Upper lobe of right lung (tissue), 1 donor: ENCODE results near the gene PTPRK. TPM values are rescaled to one million over a fixed set of nuclear protein-coding genes. Genes with fewer than 3 reads are reported as not detected.

Experiments used
- ATAC-seq: fragments of 200-7000 bp; cut with Tn5 transposase; one replicate; pipeline ENCODE4 v1.9.1; 2020; ENCODE audit warnings: mild to moderate bottlenecking, moderate library complexity
- DNase-seq: peaks from one replicate; pipeline ENCODE4 v3.0.0-alpha.2; 2020
- H3K27ac ChIP-seq: fragments of 200-600 bp; one replicate; pipeline ENCODE4 v1.8.0; 2022
- H3K27me3 ChIP-seq: fragments of 200-600 bp; one replicate; pipeline ENCODE4 v1.8.0; 2022; ENCODE audit warnings: mild to moderate bottlenecking
- H3K36me3 ChIP-seq: fragments of 200-600 bp; one replicate; pipeline ENCODE4 v1.8.0; 2022
- H3K4me1 ChIP-seq: fragments of 200-600 bp; one replicate; pipeline ENCODE4 v1.8.0; 2022
- H3K4me3 ChIP-seq: fragments of 200-600 bp; one replicate; pipeline ENCODE4 v1.8.0; 2022; ENCODE audit warnings: mild to moderate bottlenecking
- H3K9me3 ChIP-seq: fragments of 200-600 bp; one replicate; pipeline ENCODE4 v1.8.0; 2022
- CTCF ChIP-seq: fragments of 200-600 bp; IDR thresholded peaks from one replicate; pipeline ENCODE4 v1.8.0; 2022; ENCODE audit warnings: antibody characterized with exemption
- intact Hi-C: fragments of 100-400 bp; cut with DNase I; formaldehyde crosslinking; loops from one replicate; pipeline ENCODE4 v1.11.0; 2022
- total RNA-seq: library from RNA; stranded (reverse); fragmentation: NEBNext Ultra II Directional; extraction: Animal tissue kit (Norgen Biotek cat#: 25700); gene quantifications from one replicate; pipeline ENCODE4 v1.2.1, GENCODE V29; 2021
- donor health status: DM: no; HTN: yes; CAD: no; lungs with severe emphysema.

Gene PTPRK
- total RNA-seq, 1 donor from 2014 or later: 64.6 TPM

- ATAC-seq (no peak), DNase-seq (no peak)
- Histone ChIP-seq H3K9me3 (no peaks in the 10 kb centered on the region), H3K36me3 (no peaks in the 10 kb centered on the region), H3K27me3 (no peaks in the 10 kb centered on the region), H3K27ac (no peak overlapping the region), H3K4me1 (no peaks in the 10 kb centered on the region), H3K4me3 (no peak overlapping the region)
- intact Hi-C loops: no loop called here
- TF ChIP-seq CTCF: no peak
Observed at GRCh38 chr6:128463942-128464341, 56.5 kb downstream of the PTPRK start.

GRCh38 chr6:128461501-128461900 is 58.9 kb downstream of the PTPRK start:
- H3K4me3 ChIP-seq: no peak overlapping the region
- H3K27me3 ChIP-seq: no peaks in the 10 kb centered on the region
- no peak for DNase-seq
- TF ChIP-seq CTCF: no peak
- no peaks in the 10 kb centered on the region for H3K9me3 ChIP-seq
- H3K4me1 ChIP-seq: no peaks in the 10 kb centered on the region
- H3K27ac ChIP-seq: no peak overlapping the region
- intact Hi-C loops: no loop called here
- ATAC-seq: no peak
- H3K36me3 ChIP-seq: no peaks in the 10 kb centered on the region

GRCh38 chr6:128456510-128457230 is 63.7 kb downstream of the PTPRK start:
- intact Hi-C loops: no loop called here
- ATAC-seq (no peak), DNase-seq (no peak)

GRCh38 chr6:128455959-128456358 is 64.4 kb downstream of the PTPRK start:
- H3K27ac ChIP-seq: no peak overlapping the region
- no peaks in the 10 kb centered on the region for H3K36me3 ChIP-seq
- no peak for ATAC-seq
- intact Hi-C loops: no loop called here
- no peak overlapping the region for H3K4me3 ChIP-seq
- H3K27me3 ChIP-seq: no peaks in the 10 kb centered on the region
- no peaks in the 10 kb centered on the region for H3K4me1 ChIP-seq
- no peak for DNase-seq
- H3K9me3 ChIP-seq: no peaks in the 10 kb centered on the region
- TF ChIP-seq CTCF: no peak

More at GRCh38 chr6:128456510-128457230, 63.7 kb downstream of the PTPRK start:
- Histone ChIP-seq H3K4me3 (no peak overlapping the region), H3K27ac (no peak overlapping the region), H3K36me3 (no peaks in the 10 kb centered on the region), H3K4me1 (no peaks in the 10 kb centered on the region), H3K9me3 (no peaks in the 10 kb centered on the region), H3K27me3 (no peaks in the 10 kb centered on the region)
- TF ChIP-seq CTCF: no peak

- no peak for TF ChIP-seq CTCF
- Histone ChIP-seq H3K27ac (no peak overlapping the region), H3K27me3 (no peaks in the 10 kb centered on the region), H3K4me1 (no peaks in the 10 kb centered on the region), H3K9me3 (no peaks in the 10 kb centered on the region), H3K4me3 (no peak overlapping the region), H3K36me3 (no peaks in the 10 kb centered on the region)
- intact Hi-C loops: no loop called here
- DNase-seq (no peak), ATAC-seq (no peak)
Observed at GRCh38 chr6:128452713-128453112, 67.7 kb downstream of the PTPRK start.

GRCh38 chr6:128446497-128446896 is 73.9 kb downstream of the PTPRK start:
- no peak overlapping the region for H3K27ac ChIP-seq
- intact Hi-C loops: no loop called here
- no peaks in the 10 kb centered on the region for H3K36me3 ChIP-seq
- ATAC-seq: no peak
- H3K9me3 ChIP-seq: no peaks in the 10 kb centered on the region
- H3K4me3 ChIP-seq: no peak overlapping the region
- no peaks in the 10 kb centered on the region for H3K4me1 ChIP-seq
- no peaks in the 10 kb centered on the region for H3K27me3 ChIP-seq
- no peak for DNase-seq
- TF ChIP-seq CTCF: no peak
